A549 (cell line): ENCODE data around the gene GPR150. TPM values are rescaled to one million over a fixed set of nuclear protein-coding genes. Genes with fewer than 3 reads are reported as not detected.

Source experiments
- ATAC-seq, 2 experiments: fragments of 200-7000 bp in 1 of 2; fragments of >200 bp in 1 of 2; cut with Nextera tagmentation in 1 of 2; cut with Tn5 transposase in 1 of 2; 3 replicates each; pipeline versions ENCODE4 v1.8.0 to v1.9.1; 2018 to 2020; ENCODE audit warnings: mild to moderate bottlenecking in 1 of 2, moderate library complexity in 1 of 2
- CTCF ChIA-PET: fragments of 300-600 bp; sonication (Branson Sonifier 250); formaldehyde crosslinking; extraction: SDS; loops from one replicate; lab custom pipeline; 2021; ENCODE audit warnings: antibody characterized with exemption, inconsistent platforms; lab: Yijun Ruan, JAX
- POLR2A ChIA-PET: fragments of 350-600 bp; formaldehyde crosslinking; extraction: SDS; loops from one replicate; lab custom pipeline; 2021; ENCODE audit warnings: antibody characterized with exemption, inconsistent platforms; lab: Yijun Ruan, JAX
- DNase-seq, 2 experiments: peaks; one replicate each; pipeline versions ENCODE4 v3.0.0 to v3.0.0-alpha.2; 2011 to 2016; ENCODE audit warnings: low read depth in 1 of 2, low spot score in 1 of 2
- FAIRE-seq: peaks from 2 replicates; lab custom pipeline; 2011; peaks lifted over from hg19 to GRCh38; lab: Jason Lieb, UNC
- H3K27ac ChIP-seq, 2 experiments: fragments of >200 bp; sonication (Bioruptor Twin); formaldehyde crosslinking; 3 replicates each; pipeline ENCODE4 v1.5.1; 2016 to 2017
- H3K4me1 ChIP-seq: fragments of >200 bp; sonication (Bioruptor Twin); formaldehyde crosslinking; 3 replicates; pipeline ENCODE4 v1.6.1; 2016
- H3K4me2 ChIP-seq: fragments of >200 bp; sonication (Bioruptor Twin); formaldehyde crosslinking; 3 replicates; pipeline ENCODE4 v1.6.1; 2016
- H3K4me3 ChIP-seq: fragments of >200 bp; sonication (Bioruptor Twin); formaldehyde crosslinking; 3 replicates; pipeline ENCODE4 v1.5.1; 2016
- H3K9me3 ChIP-seq: fragments of >200 bp; sonication (Bioruptor Twin); formaldehyde crosslinking; 3 replicates; pipeline ENCODE4 v1.6.1; 2016
- ATOH8 ChIP-seq: fragments of 250-450 bp; sonication (Bioruptor Pico); IDR thresholded peaks from 2 replicates; pipeline ENCODE4 v1.5.0; 2020; ENCODE audit warnings: low read depth, mild to moderate bottlenecking, moderate library complexity
- BCL3 ChIP-seq: fragments of >200 bp; sonication (Bioruptor Twin); formaldehyde crosslinking; IDR thresholded peaks from 3 replicates; pipeline ENCODE4 v1.6.1; 2016
- BHLHE40 ChIP-seq: IDR thresholded peaks from 2 replicates; pipeline ENCODE4 v1.6.1; 2012; ENCODE audit warnings: low read depth, low read length, inconsistent platforms
- CBX2 ChIP-seq: fragments of 200-600 bp; sonication (generic); IDR thresholded peaks from 2 replicates; pipeline ENCODE4 v1.6.1; 2016; ENCODE audit warnings: low read depth, mild to moderate bottlenecking, borderline replicate concordance
- CEBPB ChIP-seq, 2 experiments: fragments of >200 bp in 1 of 2; sonication (Bioruptor Twin) in 1 of 2; formaldehyde crosslinking in 1 of 2; IDR thresholded peaks; 2 replicates each; pipeline ENCODE4 v1.6.1; 2012 to 2016
- CHD4 ChIP-seq: fragments of 200-600 bp; sonication (generic); IDR thresholded peaks from 2 replicates; pipeline ENCODE4 v1.6.1; 2016; ENCODE audit warnings: antibody characterized with exemption, mild to moderate bottlenecking, borderline replicate concordance
- EHMT2 ChIP-seq: fragments of 200-600 bp; sonication (generic); IDR thresholded peaks from 2 replicates; pipeline ENCODE4 v1.6.1; 2016; ENCODE audit warnings: antibody characterized with exemption, low read depth, mild to moderate bottlenecking, moderate library complexity
- ESRRA ChIP-seq: fragments of 150-350 bp; IDR thresholded peaks from 2 replicates; pipeline ENCODE4 v1.6.1; 2014; ENCODE audit warnings: mild to moderate bottlenecking, low read length, borderline replicate concordance
- GATA3 ChIP-seq: IDR thresholded peaks from 2 replicates; pipeline ENCODE4 v1.6.1; 2012; ENCODE audit warnings: borderline replicate concordance
- HOXB5 ChIP-seq: fragments of 250-450 bp; sonication (Bioruptor Pico); IDR thresholded peaks from 2 replicates; pipeline ENCODE4 v1.5.0; 2020; ENCODE audit warnings: mild to moderate bottlenecking, moderate library complexity
- MAZ ChIP-seq: fragments of 150-350 bp; IDR thresholded peaks from 2 replicates; pipeline ENCODE4 v1.6.1; 2014; ENCODE audit warnings: antibody characterized with exemption, low read depth, low read length, borderline replicate concordance
- MYC ChIP-seq: IDR thresholded peaks from 2 replicates; pipeline ENCODE4 v1.6.1; 2012; ENCODE audit warnings: mild to moderate bottlenecking, inconsistent platforms, low read length, improper control_type of control experiment, borderline replicate concordance
- NFE2L2 ChIP-seq: fragments of 150-350 bp; conservative IDR thresholded peaks from 2 replicates; pipeline ENCODE4 v1.6.1; 2014; ENCODE audit warnings: low read length
- NR3C1 ChIP-seq: fragments of >200 bp; sonication (Bioruptor Twin); formaldehyde crosslinking; IDR thresholded peaks from 3 replicates; pipeline ENCODE4 v1.6.1; 2017
- POLR2A ChIP-seq: IDR thresholded peaks from 2 replicates; pipeline ENCODE4 v1.6.1; 2012; ENCODE audit warnings: mild to moderate bottlenecking, low read length
- POLR2AphosphoS2 ChIP-seq: conservative IDR thresholded peaks from 2 replicates; pipeline ENCODE4 v1.6.1; 2012; ENCODE audit warnings: low read length, improper control_type of control experiment, inconsistent platforms
- RARB ChIP-seq: fragments of 250-450 bp; sonication (Bioruptor Pico); IDR thresholded peaks from 2 replicates; pipeline ENCODE4 v1.8.0; 2021; ENCODE audit warnings: mild to moderate bottlenecking, moderate library complexity
- TFCP2L1 ChIP-seq: fragments of 250-450 bp; sonication (Bioruptor Pico); IDR thresholded peaks from 2 replicates; pipeline ENCODE4 v1.5.0; 2021; ENCODE audit warnings: mild to moderate bottlenecking
- TP53 ChIP-seq: fragments of 250-450 bp; sonication (Bioruptor Pico); IDR thresholded peaks from 2 replicates; pipeline ENCODE4 v1.5.0; 2021; ENCODE audit warnings: mild to moderate bottlenecking, moderate library complexity
- USF2 ChIP-seq: fragments of 450-650 bp; IDR thresholded peaks from 2 replicates; pipeline ENCODE4 v1.6.1; 2014; ENCODE audit warnings: antibody characterized with exemption
- WGBS: methylation state at CpG from one replicate; pipeline ENCODE4 v1.1.6; 2017; ENCODE audit errors: missing lambda C conversion rate; 5-methylcytosine and 5-hydroxymethylcytosine counted together
- polyA plus RNA-seq, 4 experiments: library from polyadenylated mRNA; depleted of rRNA in 3 of 4; stranded (reverse); fragments of >200 nt; fragmentation: RNase III in 1 of 4; extraction: RNeasy Plus Mini Kit Qiagen cat#74134 plus additional on column Dnase treatment in 1 of 4; gene quantifications; 2 replicates in 3 of 4; 3 replicates in 1 of 4; pipeline ENCODE4 v1.2.3, GENCODE V29; 2011 to 2017
- TF ChIP-seq, protein P1 (sequence below): fragments of 150-350 bp; IDR thresholded peaks from 2 replicates; pipeline ENCODE4 v1.6.1; 2014; ENCODE audit warnings: low read depth, mild to moderate bottlenecking, low read length
- TF ChIP-seq, protein P2 (sequence below): IDR thresholded peaks from 2 replicates; pipeline ENCODE4 v1.6.1; 2012; ENCODE audit warnings: low read depth, borderline replicate concordance

Gene GPR150
- polyA plus RNA-seq, 2 of the 4 experiments (the other 2 are of a cell fraction), result 0.13 TPM; not detected in 1

- ATAC-seq (no peak), DNase-seq (no peak), FAIRE-seq (no peak)
- no peaks in the 10 kb centered on the region for H3K4me1 ChIP-seq
- H3K4me2 ChIP-seq, result no peak overlapping the region
- H3K9me3 ChIP-seq, result peaks cover 6% of the 10 kb centered on the region; the same call in 2 of the 3 replicates
- TF ChIP-seq POLR2A (no peak), EHMT2 (no peak), GATA3 (no peak), CHD4 (no peak), NFE2L2 (no peak), BHLHE40 (no peak)
- H3K27ac ChIP-seq, result no peak overlapping the region
- ChIA-PET POLR2A (interaction anchor here (0.6 to 1.0 kb wide), 2 partner anchors 55 to 225 kb away, joined by 5 read pairs; partner anchors contain the start of gene ARSK), CTCF (no interaction called here)
- H3K4me3 ChIP-seq, result no peak overlapping the region
- 41% methylated on average over 3 of the region's 3 CpGs for WGBS
Observed at GRCh38 chr5:95609711-95610110, 10.2 kb upstream of the GPR150 start.

- CTCF ChIA-PET, result no interaction called here
- no peak for ATAC-seq
- TF ChIP-seq TFCP2L1, result no peak
- no peak for TF ChIP-seq MYC
- no peak for TF ChIP-seq RARB (CRISPR knock-in tag)
- no peak for TF ChIP-seq ESRRA
- no peak for TF ChIP-seq CEBPB (IDR thresholded peaks at IDR 0.05)
- TF ChIP-seq NR3C1, result no peak
- TF ChIP-seq USF2, result no peak
- no peak for TF ChIP-seq POLR2AphosphoS2
- no peak for TF ChIP-seq TP53
- TF ChIP-seq NFE2L2, result no peak
- TF ChIP-seq GATA3, result no peak
- TF ChIP-seq ATOH8 (CRISPR knock-in tag), result no peak
- TF ChIP-seq CBX2, result no peak
- TF ChIP-seq, protein P1, sequence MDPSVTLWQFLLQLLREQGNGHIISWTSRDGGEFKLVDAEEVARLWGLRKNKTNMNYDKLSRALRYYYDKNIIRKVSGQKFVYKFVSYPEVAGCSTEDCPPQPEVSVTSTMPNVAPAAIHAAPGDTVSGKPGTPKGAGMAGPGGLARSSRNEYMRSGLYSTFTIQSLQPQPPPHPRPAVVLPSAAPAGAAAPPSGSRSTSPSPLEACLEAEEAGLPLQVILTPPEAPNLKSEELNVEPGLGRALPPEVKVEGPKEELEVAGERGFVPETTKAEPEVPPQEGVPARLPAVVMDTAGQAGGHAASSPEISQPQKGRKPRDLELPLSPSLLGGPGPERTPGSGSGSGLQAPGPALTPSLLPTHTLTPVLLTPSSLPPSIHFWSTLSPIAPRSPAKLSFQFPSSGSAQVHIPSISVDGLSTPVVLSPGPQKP, result no peak
- TF ChIP-seq, protein P2, sequence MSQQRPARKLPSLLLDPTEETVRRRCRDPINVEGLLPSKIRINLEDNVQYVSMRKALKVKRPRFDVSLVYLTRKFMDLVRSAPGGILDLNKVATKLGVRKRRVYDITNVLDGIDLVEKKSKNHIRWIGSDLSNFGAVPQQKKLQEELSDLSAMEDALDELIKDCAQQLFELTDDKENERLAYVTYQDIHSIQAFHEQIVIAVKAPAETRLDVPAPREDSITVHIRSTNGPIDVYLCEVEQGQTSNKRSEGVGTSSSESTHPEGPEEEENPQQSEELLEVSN, result no peak
- no peak for TF ChIP-seq HOXB5 (CRISPR knock-in tag)
- no peak for TF ChIP-seq MAZ
- no peak for TF ChIP-seq BCL3
Observed at GRCh38 chr5:95610546-95610945, 9.3 kb upstream of the GPR150 start.

More at GRCh38 chr5:95610546-95610945, 9.3 kb upstream of the GPR150 start:
- DNase-seq (no peak), FAIRE-seq (no peak)
- no peaks in the 10 kb centered on the region for H3K4me1 ChIP-seq
- no peak overlapping the region for H3K4me2 ChIP-seq
- 80% methylated on average over 7 of the region's 7 CpGs for WGBS
- POLR2A ChIA-PET, result interaction anchor here (1.0 kb wide), 1 partner anchor 55 kb away, joined by 5 read pairs; the partner anchor contains the start of gene ARSK
- H3K27ac ChIP-seq, result no peak overlapping the region
- H3K9me3 ChIP-seq, result peaks cover 6% of the 10 kb centered on the region; the same call in 2 of the 3 replicates
- no peak overlapping the region for H3K4me3 ChIP-seq
